Loucy (cell line): ENCODE measurements around the gene SFXN3.

Experiments used
- CTCF ChIP-seq: fragments of 200-600 bp; sonication (generic); conservative IDR thresholded peaks from 2 replicates; pipeline ENCODE4 v1.5.1; 2014; ENCODE audit warnings: mild to moderate bottlenecking, antibody characterized with exemption, low read length
- EZH2phosphoT487 ChIP-seq: fragments of 200-600 bp; IDR thresholded peaks from 2 replicates; pipeline ENCODE4 v1.6.1; 2018; ENCODE audit warnings: antibody characterized with exemption, mild to moderate bottlenecking, moderate library complexity, borderline replicate concordance

- TF ChIP-seq EZH2phosphoT487 (no peak), CTCF (no peak)
These were observed 9.8 kb upstream of the SFXN3 start for GRCh38 chr10:101021239-101021638.
